HepG2 (cell line): ENCODE measurements around the gene RIPOR1. TPM values are rescaled to one million over a fixed set of nuclear protein-coding genes. Genes with fewer than 3 reads are reported as not detected.
A peak's percentile ranks its signal among the peaks of the same experiment; 100 is the strongest.

Source experiments
- AKNA ChIP-seq: sonication (generic); formaldehyde crosslinking; IDR thresholded peaks from 2 replicates; pipeline ENCODE4 v1.4.0; 2020; ENCODE audit warnings: missing genetic modification reagents, borderline replicate concordance
- CERS6 ChIP-seq: sonication (generic); formaldehyde crosslinking; IDR thresholded peaks from 2 replicates; pipeline ENCODE4 v1.5.0; 2020; ENCODE audit warnings: missing genetic modification reagents
- FOXC1 ChIP-seq: sonication (generic); formaldehyde crosslinking; IDR thresholded peaks from 2 replicates; pipeline ENCODE4 v1.8.0; 2022; ENCODE audit warnings: mild to moderate bottlenecking, missing genetic modification reagents, borderline replicate concordance
- GTF2F1 ChIP-seq: fragments of 150-350 bp; IDR thresholded peaks from 2 replicates; pipeline ENCODE4 v1.6.1; 2014; ENCODE audit warnings: low read length
- IRX3 ChIP-seq: sonication (generic); formaldehyde crosslinking; IDR thresholded peaks from 2 replicates; pipeline ENCODE4 v1.8.1; 2023; ENCODE audit warnings: mild to moderate bottlenecking, low read depth, missing genetic modification reagents, borderline replicate concordance
- MAZ ChIP-seq, 2 experiments: sonication (generic) in 1 of 2; formaldehyde crosslinking in 1 of 2; IDR thresholded peaks; 2 replicates each; pipeline versions ENCODE4 v1.5.0 to v1.6.1; 2012 to 2020; ENCODE audit warnings: low read depth in 2 of 2, mild to moderate bottlenecking in 2 of 2, borderline replicate concordance in 1 of 2, improper control_type of control experiment in 1 of 2, low read length in 1 of 2, missing genetic modification reagents in 1 of 2, moderate library complexity in 1 of 2
- NCOR1 ChIP-seq: fragments of 200-600 bp; sonication (generic); IDR thresholded peaks from 2 replicates; pipeline ENCODE4 v1.7.0; 2017; ENCODE audit warnings: antibody characterized with exemption, low read length, borderline replicate concordance
- NR2F1 ChIP-seq, 2 experiments: fragments of 450-650 bp in 1 of 2; formaldehyde crosslinking in 1 of 2; IDR thresholded peaks; 2 replicates each; pipeline versions ENCODE4 v1.5.0 to v1.6.1; 2016 to 2020; ENCODE audit warnings: mild to moderate bottlenecking in 1 of 2, missing compliant biosample characterization in 1 of 2, missing genetic modification reagents in 1 of 2, moderate library complexity in 1 of 2
- POGZ ChIP-seq: sonication (generic); formaldehyde crosslinking; IDR thresholded peaks from 2 replicates; pipeline ENCODE4 v1.4.0; 2020; ENCODE audit warnings: mild to moderate bottlenecking, missing genetic modification reagents
- PRDM4 ChIP-seq: sonication (generic); formaldehyde crosslinking; IDR thresholded peaks from 2 replicates; pipeline ENCODE4 v1.9.0; 2021; ENCODE audit warnings: missing genetic modification reagents, borderline replicate concordance
- RELA ChIP-seq: sonication (generic); formaldehyde crosslinking; IDR thresholded peaks from 2 replicates; pipeline ENCODE4 v1.4.0; 2020; ENCODE audit warnings: missing genetic modification reagents
- SRY ChIP-seq: sonication (generic); formaldehyde crosslinking; IDR thresholded peaks from 2 replicates; pipeline ENCODE4 v1.8.0; 2022; ENCODE audit warnings: mild to moderate bottlenecking, missing genetic modification reagents
- ZNF275 ChIP-seq: sonication (generic); formaldehyde crosslinking; IDR thresholded peaks from 2 replicates; pipeline ENCODE4 v1.8.0; 2022; ENCODE audit warnings: missing genetic modification reagents, mild to moderate bottlenecking, inconsistent platforms, borderline replicate concordance
- ZNF564 ChIP-seq: sonication (generic); formaldehyde crosslinking; IDR thresholded peaks from 2 replicates; pipeline ENCODE4 v1.8.1; 2023; ENCODE audit warnings: mild to moderate bottlenecking, missing genetic modification reagents
- ZNF766 ChIP-seq: sonication (generic); formaldehyde crosslinking; IDR thresholded peaks from 2 replicates; pipeline ENCODE4 v1.5.0; 2020; ENCODE audit warnings: missing genetic modification reagents, borderline replicate concordance
- ZNF775 ChIP-seq: sonication (generic); formaldehyde crosslinking; IDR thresholded peaks from 2 replicates; pipeline ENCODE4 v1.4.0; 2020; ENCODE audit warnings: missing genetic modification reagents, mild to moderate bottlenecking, moderate library complexity, borderline replicate concordance
- ZNF776 ChIP-seq: sonication (generic); formaldehyde crosslinking; IDR thresholded peaks from 2 replicates; pipeline ENCODE4 v1.4.0; 2020; ENCODE audit warnings: mild to moderate bottlenecking, missing genetic modification reagents
- ZNF777 ChIP-seq: sonication (generic); formaldehyde crosslinking; IDR thresholded peaks from 2 replicates; pipeline ENCODE4 v1.4.0; 2020; ENCODE audit warnings: missing genetic modification reagents
- ZSCAN29 ChIP-seq: sonication (generic); formaldehyde crosslinking; conservative IDR thresholded peaks from 2 replicates; pipeline ENCODE4 v1.4.0; 2020; ENCODE audit warnings: mild to moderate bottlenecking, missing genetic modification reagents
- polyA plus RNA-seq, 8 experiments: library from polyadenylated mRNA; depleted of rRNA in 3 of 8; stranded (reverse) in 7 of 8; unstranded in 1 of 8; fragments of >200 nt; fragmentation: Illumina TruSeq in 4 of 8; extraction: Trizol in 4 of 8; gene quantifications; 2 replicates each; pipeline versions ENCODE4 v1.2.1 to v1.2.3, GENCODE V29; 2011 to 2016; ENCODE audit warnings: low read depth in 4 of 8, missing spikeins in 1 of 8, mixed read lengths in 1 of 8; ENCODE audit not compliant: insufficient read depth in 1 of 8
- total RNA-seq, 5 experiments: library from RNA; depleted of rRNA; stranded (reverse); fragments of >200 nt; fragmentation: Illumina TruSeq; extraction: Trizol; gene quantifications; 2 replicates each; pipeline ENCODE4 v1.2.3, GENCODE V29; 2016; ENCODE audit warnings: low read depth in 1 of 5

Gene RIPOR1
- total and polyA plus RNA-seq, 2 of the 13 experiments (the other 11 are each of a cell fraction or from before 2014, with no cell fraction given): 4.6 to 8.1 TPM

GRCh38 chr16:67528870-67529581, 397 bp downstream of the RIPOR1 start (continued):
- TF ChIP-seq PRDM4: peak; percentile 12; the same call in 1 of the 2 replicates
- TF ChIP-seq FOXC1 (CRISPR knock-in tag): peak; percentile 65
- peak; percentile 83 for TF ChIP-seq IRX3 (CRISPR knock-in tag)
- TF ChIP-seq GTF2F1: no peak
- no peak for TF ChIP-seq NR2F1 (CRISPR knock-in tag; IDR thresholded peaks at IDR 0.05)
- TF ChIP-seq ZNF564 (CRISPR knock-in tag): peak; percentile 85
- peak; percentile 74; the same call in 1 of the 2 replicates for TF ChIP-seq ZNF766 (CRISPR knock-in tag)
- TF ChIP-seq ZSCAN29: no peak
- TF ChIP-seq ZNF777: peak; percentile 47; the same call in 1 of the 2 replicates
- TF ChIP-seq SRY (CRISPR knock-in tag): peak; percentile 61; the same call in 1 of the 2 replicates
- no peak for TF ChIP-seq CERS6 (CRISPR knock-in tag)
- TF ChIP-seq MAZ (IDR thresholded peaks at IDR 0.05; ENCODE audit: borderline replicate concordance, low read depth, low read length): no peak; the same call in 1 of the 2 replicates
- TF ChIP-seq MAZ (CRISPR knock-in tag; IDR thresholded peaks at IDR 0.05; ENCODE audit: low read depth): peak; percentile 42
- TF ChIP-seq AKNA (CRISPR knock-in tag): no peak
- no peak for TF ChIP-seq ZNF776 (CRISPR knock-in tag)
- no peak; the same call in 1 of the 2 replicates for TF ChIP-seq ZNF275 (CRISPR knock-in tag)
- TF ChIP-seq ZNF775 (CRISPR knock-in tag): no peak
- TF ChIP-seq RELA: no peak
- TF ChIP-seq POGZ (CRISPR knock-in tag): no peak
- no peak for TF ChIP-seq NCOR1
